HL-60 (cell line): ENCODE measurements around the gene SRCIN1.

Experiments
- DNase-seq, 2 experiments: peaks; one replicate each; pipeline ENCODE4 v3.0.0-alpha.2; 2010 to 2020; ENCODE audit warnings: low read depth in 1 of 2, low spot score in 1 of 2
- H3K27ac ChIP-seq: fragments of 250-450 bp; sonication (Bioruptor Pico); replicated peaks from 2 replicates; pipeline ENCODE4 v1.5.1; 2020; ENCODE audit warnings: mild to moderate bottlenecking, moderate library complexity
- H3K27me3 ChIP-seq: fragments of 250-450 bp; sonication (Bioruptor Pico); 2 replicates; pipeline ENCODE4 v1.5.1; 2021; ENCODE audit warnings: mild to moderate bottlenecking, moderate library complexity; ENCODE audit not compliant: insufficient read depth, poor library complexity, severe bottlenecking
- H3K4me3 ChIP-seq: replicated peaks from 2 replicates; pipeline ENCODE4 v1.5.1; 2011; ENCODE audit warnings: mild to moderate bottlenecking, control low read depth, low read length; ENCODE audit not compliant: insufficient read depth
- GABPA ChIP-seq: IDR thresholded peaks from 2 replicates; pipeline ENCODE4 v1.6.1; 2012; ENCODE audit warnings: low read depth
- POLR2AphosphoS5 ChIP-seq: IDR thresholded peaks from 2 replicates; pipeline ENCODE4 v1.6.1; 2012; ENCODE audit warnings: low read depth
- SPI1 ChIP-seq: IDR thresholded peaks from 2 replicates; pipeline ENCODE4 v1.6.1; 2012; ENCODE audit warnings: low read depth, mild to moderate bottlenecking, borderline replicate concordance
- long read RNA-seq: library from polyadenylated mRNA; unstranded; transcript quantifications from one replicate; pipeline ENCODE4 v2.0.0, GENCODE V29; 2020
- TF ChIP-seq, protein P1 (sequence below): IDR thresholded peaks from one replicate; pipeline ENCODE4 v1.5.1; 2011; ENCODE audit warnings: low read length, control low read depth, inconsistent platforms; ENCODE audit not compliant: insufficient read depth
- TF ChIP-seq, protein P2 (sequence below): IDR thresholded peaks from 2 replicates; pipeline ENCODE4 v1.6.1; 2012; ENCODE audit warnings: low read depth; ENCODE audit not compliant: insufficient replicate concordance

Gene SRCIN1, protein sequence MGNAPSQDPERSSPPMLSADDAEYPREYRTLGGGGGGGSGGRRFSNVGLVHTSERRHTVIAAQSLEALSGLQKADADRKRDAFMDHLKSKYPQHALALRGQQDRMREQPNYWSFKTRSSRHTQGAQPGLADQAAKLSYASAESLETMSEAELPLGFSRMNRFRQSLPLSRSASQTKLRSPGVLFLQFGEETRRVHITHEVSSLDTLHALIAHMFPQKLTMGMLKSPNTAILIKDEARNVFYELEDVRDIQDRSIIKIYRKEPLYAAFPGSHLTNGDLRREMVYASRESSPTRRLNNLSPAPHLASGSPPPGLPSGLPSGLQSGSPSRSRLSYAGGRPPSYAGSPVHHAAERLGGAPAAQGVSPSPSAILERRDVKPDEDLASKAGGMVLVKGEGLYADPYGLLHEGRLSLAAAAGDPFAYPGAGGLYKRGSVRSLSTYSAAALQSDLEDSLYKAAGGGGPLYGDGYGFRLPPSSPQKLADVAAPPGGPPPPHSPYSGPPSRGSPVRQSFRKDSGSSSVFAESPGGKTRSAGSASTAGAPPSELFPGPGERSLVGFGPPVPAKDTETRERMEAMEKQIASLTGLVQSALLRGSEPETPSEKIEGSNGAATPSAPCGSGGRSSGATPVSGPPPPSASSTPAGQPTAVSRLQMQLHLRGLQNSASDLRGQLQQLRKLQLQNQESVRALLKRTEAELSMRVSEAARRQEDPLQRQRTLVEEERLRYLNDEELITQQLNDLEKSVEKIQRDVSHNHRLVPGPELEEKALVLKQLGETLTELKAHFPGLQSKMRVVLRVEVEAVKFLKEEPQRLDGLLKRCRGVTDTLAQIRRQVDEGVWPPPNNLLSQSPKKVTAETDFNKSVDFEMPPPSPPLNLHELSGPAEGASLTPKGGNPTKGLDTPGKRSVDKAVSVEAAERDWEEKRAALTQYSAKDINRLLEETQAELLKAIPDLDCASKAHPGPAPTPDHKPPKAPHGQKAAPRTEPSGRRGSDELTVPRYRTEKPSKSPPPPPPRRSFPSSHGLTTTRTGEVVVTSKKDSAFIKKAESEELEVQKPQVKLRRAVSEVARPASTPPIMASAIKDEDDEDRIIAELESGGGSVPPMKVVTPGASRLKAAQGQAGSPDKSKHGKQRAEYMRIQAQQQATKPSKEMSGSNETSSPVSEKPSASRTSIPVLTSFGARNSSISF
- long read RNA-seq: 0 reads

DNA sequence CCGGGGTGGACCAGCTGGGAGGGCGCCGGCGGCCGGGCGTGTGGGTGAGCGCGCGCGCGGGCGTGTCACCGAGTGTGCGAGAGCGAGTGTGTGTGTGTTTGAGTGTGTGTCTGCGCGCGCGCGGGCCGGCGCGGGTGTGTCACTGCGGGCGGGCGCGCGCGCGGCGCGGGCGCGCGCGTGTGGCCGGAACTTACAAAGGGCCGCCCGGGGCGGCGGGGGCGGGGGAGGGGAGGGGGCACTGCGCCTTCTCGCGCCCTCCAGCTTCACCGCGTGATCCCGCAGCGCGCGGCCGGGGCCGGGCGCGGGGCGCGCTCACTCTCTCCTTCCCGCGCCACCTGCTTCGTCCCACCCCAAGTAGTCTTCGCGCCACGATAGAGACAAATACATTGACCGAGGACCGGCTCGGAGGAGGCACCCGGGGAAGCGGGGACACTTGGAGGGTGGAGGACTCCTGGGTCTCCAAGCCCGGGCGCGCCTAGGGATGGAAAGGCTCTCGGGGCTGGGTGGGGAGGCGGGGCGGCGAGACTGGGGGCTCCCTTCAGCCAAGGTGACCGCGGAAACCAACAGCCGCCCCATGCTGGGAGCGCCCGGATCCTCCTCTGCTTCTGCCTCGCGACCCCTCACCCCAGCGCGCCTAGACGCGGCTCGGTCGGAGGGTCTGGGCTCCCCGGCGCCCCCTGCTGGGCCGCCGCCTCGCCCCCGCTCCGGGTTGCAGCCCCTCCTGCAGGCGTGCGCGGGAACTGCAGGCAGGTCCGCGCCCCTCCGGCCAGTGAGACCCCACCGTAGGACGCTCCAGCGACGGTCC, at the start of gene SRCIN1:
Gene SRCIN1, minus strand, starts transcription at position 112 of the 805 bp plus-strand sequence. CDS start 247 bp downstream, outside the sequence.
- TF ChIP-seq, protein P1, sequence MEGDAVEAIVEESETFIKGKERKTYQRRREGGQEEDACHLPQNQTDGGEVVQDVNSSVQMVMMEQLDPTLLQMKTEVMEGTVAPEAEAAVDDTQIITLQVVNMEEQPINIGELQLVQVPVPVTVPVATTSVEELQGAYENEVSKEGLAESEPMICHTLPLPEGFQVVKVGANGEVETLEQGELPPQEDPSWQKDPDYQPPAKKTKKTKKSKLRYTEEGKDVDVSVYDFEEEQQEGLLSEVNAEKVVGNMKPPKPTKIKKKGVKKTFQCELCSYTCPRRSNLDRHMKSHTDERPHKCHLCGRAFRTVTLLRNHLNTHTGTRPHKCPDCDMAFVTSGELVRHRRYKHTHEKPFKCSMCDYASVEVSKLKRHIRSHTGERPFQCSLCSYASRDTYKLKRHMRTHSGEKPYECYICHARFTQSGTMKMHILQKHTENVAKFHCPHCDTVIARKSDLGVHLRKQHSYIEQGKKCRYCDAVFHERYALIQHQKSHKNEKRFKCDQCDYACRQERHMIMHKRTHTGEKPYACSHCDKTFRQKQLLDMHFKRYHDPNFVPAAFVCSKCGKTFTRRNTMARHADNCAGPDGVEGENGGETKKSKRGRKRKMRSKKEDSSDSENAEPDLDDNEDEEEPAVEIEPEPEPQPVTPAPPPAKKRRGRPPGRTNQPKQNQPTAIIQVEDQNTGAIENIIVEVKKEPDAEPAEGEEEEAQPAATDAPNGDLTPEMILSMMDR: peak; percentile 95
- TF ChIP-seq GABPA (no peak), SPI1 (no peak), POLR2AphosphoS5 (no peak)
- TF ChIP-seq, protein P2, sequence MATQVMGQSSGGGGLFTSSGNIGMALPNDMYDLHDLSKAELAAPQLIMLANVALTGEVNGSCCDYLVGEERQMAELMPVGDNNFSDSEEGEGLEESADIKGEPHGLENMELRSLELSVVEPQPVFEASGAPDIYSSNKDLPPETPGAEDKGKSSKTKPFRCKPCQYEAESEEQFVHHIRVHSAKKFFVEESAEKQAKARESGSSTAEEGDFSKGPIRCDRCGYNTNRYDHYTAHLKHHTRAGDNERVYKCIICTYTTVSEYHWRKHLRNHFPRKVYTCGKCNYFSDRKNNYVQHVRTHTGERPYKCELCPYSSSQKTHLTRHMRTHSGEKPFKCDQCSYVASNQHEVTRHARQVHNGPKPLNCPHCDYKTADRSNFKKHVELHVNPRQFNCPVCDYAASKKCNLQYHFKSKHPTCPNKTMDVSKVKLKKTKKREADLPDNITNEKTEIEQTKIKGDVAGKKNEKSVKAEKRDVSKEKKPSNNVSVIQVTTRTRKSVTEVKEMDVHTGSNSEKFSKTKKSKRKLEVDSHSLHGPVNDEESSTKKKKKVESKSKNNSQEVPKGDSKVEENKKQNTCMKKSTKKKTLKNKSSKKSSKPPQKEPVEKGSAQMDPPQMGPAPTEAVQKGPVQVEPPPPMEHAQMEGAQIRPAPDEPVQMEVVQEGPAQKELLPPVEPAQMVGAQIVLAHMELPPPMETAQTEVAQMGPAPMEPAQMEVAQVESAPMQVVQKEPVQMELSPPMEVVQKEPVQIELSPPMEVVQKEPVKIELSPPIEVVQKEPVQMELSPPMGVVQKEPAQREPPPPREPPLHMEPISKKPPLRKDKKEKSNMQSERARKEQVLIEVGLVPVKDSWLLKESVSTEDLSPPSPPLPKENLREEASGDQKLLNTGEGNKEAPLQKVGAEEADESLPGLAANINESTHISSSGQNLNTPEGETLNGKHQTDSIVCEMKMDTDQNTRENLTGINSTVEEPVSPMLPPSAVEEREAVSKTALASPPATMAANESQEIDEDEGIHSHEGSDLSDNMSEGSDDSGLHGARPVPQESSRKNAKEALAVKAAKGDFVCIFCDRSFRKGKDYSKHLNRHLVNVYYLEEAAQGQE: no peak
- Histone ChIP-seq H3K27me3 (peaks cover 65% of the 10 kb centered on the region), H3K4me3 (peak within 1 kb of the TSS; percentile 52), H3K27ac (no peak within 1 kb of the TSS)
- DNase-seq: peak; percentile 20 to 63

DNA sequence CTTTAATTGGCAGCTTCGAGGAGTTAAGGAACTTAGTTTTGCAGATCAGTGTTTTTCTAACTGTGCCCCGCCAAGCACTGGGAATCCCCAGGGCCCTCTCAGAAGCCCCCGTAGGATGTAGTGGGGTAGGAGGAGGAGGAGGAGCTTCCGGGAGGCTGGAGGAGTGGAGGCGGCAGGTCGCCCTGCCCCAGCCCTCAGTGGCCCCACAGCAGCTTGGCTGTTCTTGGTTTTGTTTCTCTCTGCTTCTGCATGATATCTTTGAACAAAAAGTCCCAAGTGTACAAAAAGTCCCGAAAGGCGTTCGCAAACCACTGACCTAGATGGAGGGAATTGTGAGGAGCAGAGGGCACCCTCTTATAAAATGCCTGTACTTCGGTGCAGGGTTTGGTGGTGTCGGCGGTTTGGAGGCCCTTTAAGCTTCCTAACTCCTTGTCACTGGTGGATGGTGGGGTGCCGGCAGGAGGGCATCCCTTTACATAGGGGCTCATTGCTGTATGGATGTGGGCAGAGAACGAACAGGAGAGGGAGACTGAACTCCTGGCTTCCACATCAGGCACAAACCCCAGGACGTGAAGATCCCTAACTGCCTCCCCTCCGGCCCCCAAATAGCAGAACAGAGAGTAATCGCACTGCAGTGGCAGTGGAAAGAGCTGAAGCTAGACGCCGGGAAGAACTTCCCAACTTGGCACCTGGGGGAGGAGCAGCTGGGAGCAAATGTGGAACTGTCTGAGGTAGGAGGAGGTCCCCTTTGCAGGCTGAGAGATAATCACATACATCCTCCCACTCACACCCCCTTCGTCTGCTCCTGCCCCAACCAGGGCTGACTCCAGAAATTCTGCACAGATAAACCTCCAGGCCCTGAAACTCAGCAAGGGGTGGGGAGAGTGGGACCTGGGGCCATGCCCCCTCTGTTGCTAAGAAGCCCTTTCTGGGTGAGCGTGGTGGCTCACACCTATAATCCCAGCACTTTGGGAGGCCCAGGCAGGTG, 49.0 kb upstream of the SRCIN1 start:
- Histone ChIP-seq H3K27ac (no peak overlapping the region), H3K27me3 (peaks cover 6% of the 10 kb centered on the region), H3K4me3 (no peak overlapping the region)
- TF ChIP-seq, protein P1: no peak
- TF ChIP-seq SPI1 (no peak), GABPA (no peak), POLR2AphosphoS5 (no peak)
- TF ChIP-seq, protein P2: no peak
- DNase-seq: no peak
